ENCODE measurements around the gene ATP4B.

- no peak for TF ChIP-seq CTCF (IDR thresholded peaks at IDR 0.05 in 2 of 3, conservative IDR thresholded peaks at IDR 0.05 in 1 of 3; ENCODE audit: borderline replicate concordance in 1 of 3, insufficient read depth in 1 of 3, low read depth in 2 of 3, low read length in 2 of 3)
- TF ChIP-seq EZH2phosphoT487 (IDR thresholded peaks at IDR 0.05; ENCODE audit: borderline replicate concordance): no peak
- TF ChIP-seq POLR2A (IDR thresholded peaks at IDR 0.05; ENCODE audit: borderline replicate concordance, extremely low read depth, insufficient read depth, insufficient read length): no peak
- no peak for TF ChIP-seq ATF3 (IDR thresholded peaks at IDR 0.05)
- TF ChIP-seq ZBTB33 (IDR thresholded peaks at IDR 0.05; ENCODE audit: extremely low read depth, insufficient replicate concordance, low read length): no peak
- no peak for TF ChIP-seq CBX3 (IDR thresholded peaks at IDR 0.05; ENCODE audit: low read depth)
- no peak for TF ChIP-seq CEBPB (IDR thresholded peaks at IDR 0.05; ENCODE audit: low read depth)
- TF ChIP-seq RAD21 (IDR thresholded peaks at IDR 0.05; ENCODE audit: low read depth): no peak
- TF ChIP-seq POLR2AphosphoS5 (IDR thresholded peaks at IDR 0.05; ENCODE audit: low read depth, low read length): no peak
- no peak for TF ChIP-seq EGR1 (IDR thresholded peaks at IDR 0.05; ENCODE audit: low read depth)
- TF ChIP-seq MAX (IDR thresholded peaks at IDR 0.05): no peak
- TF ChIP-seq ZFX (IDR thresholded peaks at IDR 0.05): no peak
- no peak for TF ChIP-seq TCF7L2 (IDR thresholded peaks at IDR 0.05; ENCODE audit: borderline replicate concordance, extremely low read depth, insufficient read depth, insufficient read length)
These were observed 13.3 kb upstream of the ATP4B start for GRCh38 chr13:113671066-113672001.
